SK-N-DZ (cell line): ENCODE measurements around the gene ZDHHC12. TPM values are rescaled to one million over a fixed set of nuclear protein-coding genes. Genes with fewer than 3 reads are reported as not detected.

Experiments used
- DNase-seq: peaks from one replicate; pipeline ENCODE4 v3.0.0-alpha.2; 2015; ENCODE audit warnings: low spot score
- polyA plus RNA-seq, 2 experiments: library from polyadenylated mRNA; depleted of rRNA; stranded (reverse); fragments of >200 nt; gene quantifications; 2 replicates each; pipeline ENCODE4 v1.2.3, GENCODE V29; 2014

ZDHHC12 gene, protein sequence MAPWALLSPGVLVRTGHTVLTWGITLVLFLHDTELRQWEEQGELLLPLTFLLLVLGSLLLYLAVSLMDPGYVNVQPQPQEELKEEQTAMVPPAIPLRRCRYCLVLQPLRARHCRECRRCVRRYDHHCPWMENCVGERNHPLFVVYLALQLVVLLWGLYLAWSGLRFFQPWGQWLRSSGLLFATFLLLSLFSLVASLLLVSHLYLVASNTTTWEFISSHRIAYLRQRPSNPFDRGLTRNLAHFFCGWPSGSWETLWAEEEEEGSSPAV
- 66.6 and 72.9 TPM in 2 replicates for polyA plus RNA-seq (2014; cell fraction: cytosol; rRNA removed)
- 33.1 and 39.4 TPM in 2 replicates for polyA plus RNA-seq (2014; cell fraction: nucleus; rRNA removed)

- DNase-seq: peak; percentile 99
These were observed at the start of gene ZDHHC12 for GRCh38 chr9:128723866-128724743. ZDHHC12 (minus strand) TSS chr9:128724127; CDS start chr9:128724093, 34 bp downstream.

DNA sequence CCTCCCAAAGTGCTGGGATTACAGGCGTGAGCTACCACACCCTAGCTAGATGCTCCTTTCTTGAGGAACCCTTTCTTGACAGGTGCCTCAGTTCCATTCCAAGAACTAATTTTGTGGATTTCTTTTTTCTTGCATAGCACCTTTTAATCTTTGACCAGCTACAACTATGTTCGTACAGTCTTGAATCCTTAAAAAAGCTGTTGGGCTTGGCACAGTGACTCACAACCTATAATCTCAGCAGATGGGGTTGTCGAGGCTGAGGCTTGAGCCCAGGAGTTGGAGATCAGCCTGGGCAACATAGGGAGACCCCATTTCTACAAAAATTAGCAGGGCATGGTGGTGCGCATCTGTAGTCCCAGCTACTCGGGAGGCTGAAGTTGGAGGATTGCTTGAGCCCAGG, 49.1 kb upstream of the ZDHHC12 start:
- DNase-seq: no peak

- DNase-seq: peak; percentile 85
These were observed 48.0 kb upstream of the ZDHHC12 start, which contains the start of gene ZER1 for GRCh38 chr9:128771745-128772519. ZER1 (minus strand) TSS chr9:128771927; CDS start chr9:128755565, 16,362 bp downstream.

GRCh38 chr9:128771094-128771721, 47.3 kb upstream of the ZDHHC12 start:
- no peak for DNase-seq

GRCh38 chr9:128770286-128771030, 46.5 kb upstream of the ZDHHC12 start:
- no peak for DNase-seq

GRCh38 chr9:128768606-128769005, 44.7 kb upstream of the ZDHHC12 start:
- no peak for DNase-seq

DNA sequence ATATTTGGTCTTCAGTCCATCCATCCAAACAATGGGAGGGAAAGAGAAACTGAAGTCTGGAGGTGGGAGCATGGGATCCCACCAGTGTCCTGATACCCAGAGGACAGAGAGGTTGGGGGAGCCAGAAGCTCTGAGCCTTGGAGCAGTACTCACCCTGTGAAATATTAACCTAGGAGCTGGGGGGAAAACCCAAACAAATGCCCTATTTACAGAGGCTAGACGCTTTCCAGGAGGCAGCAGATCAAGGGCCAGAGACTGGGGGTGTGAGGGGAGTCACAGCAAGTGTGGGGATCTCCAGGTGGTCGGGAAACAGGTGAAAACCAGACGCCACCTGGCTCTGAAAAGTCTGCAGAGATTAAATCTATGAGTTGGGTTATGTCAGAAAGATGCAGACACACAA, 41.6 kb upstream of the ZDHHC12 start:
- DNase-seq: no peak

- DNase-seq: no peak
These were observed 40.4 kb upstream of the ZDHHC12 start for GRCh38 chr9:128764361-128764760.

- no peak for DNase-seq
These were observed 38.9 kb upstream of the ZDHHC12 start for GRCh38 chr9:128762671-128763449.

GRCh38 chr9:128757602-128758001, 33.7 kb upstream of the ZDHHC12 start:
- DNase-seq: no peak

DNA sequence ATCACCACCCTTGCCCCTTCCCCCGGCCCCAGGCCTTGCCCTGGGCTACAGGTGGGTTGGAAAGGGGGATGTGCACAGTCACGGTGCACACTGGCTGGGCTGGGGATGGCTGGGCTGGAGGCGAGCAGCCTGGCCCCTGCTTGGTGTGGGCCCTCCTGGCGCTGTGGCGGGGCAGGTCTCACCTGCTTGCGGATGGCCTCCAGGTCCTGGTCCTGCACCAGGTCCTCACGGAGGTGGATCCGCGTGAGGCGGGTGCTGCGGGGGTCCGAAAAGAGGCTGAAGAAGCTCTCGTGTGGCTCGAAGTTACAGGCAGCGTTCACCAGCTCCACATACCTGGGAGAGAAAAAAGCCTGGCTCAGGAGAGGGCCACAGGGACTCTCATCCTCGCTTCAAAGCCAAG, 29.7 kb upstream of the ZDHHC12 start:
- DNase-seq: no peak

DNA sequence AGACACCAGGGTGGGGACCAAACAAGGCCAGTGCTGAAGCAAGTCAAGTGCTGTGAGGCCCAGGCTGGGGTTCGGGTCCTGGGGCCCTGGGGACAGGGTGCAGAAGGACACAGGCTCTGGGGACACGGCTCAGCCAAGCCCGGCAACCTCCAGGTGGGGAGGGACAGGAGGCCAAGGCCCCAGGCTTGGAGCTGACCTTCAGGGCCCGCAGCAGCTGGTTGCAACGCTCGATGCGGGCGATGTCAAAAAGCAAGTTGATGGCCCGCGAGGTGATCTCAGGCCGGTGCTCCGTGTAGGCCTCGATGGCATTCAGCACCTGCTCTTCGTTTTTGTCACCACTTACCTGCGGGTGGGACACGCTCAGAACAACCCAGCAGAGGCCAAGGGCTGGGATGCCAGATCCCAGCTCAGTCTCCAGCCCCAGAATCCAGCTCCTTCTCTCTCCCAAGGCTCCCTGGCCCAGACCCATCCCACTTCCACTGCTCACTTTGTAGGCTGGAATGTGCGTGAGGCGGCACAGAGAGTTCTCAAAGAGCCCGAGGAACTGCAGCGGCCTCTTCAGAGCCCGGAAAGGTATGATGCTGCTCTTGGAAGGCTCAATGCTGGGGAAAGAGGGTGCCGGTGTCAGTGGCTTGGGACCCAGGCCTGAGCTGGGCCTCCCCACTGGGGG, 27.1 kb upstream of the ZDHHC12 start:
- DNase-seq: no peak

DNA sequence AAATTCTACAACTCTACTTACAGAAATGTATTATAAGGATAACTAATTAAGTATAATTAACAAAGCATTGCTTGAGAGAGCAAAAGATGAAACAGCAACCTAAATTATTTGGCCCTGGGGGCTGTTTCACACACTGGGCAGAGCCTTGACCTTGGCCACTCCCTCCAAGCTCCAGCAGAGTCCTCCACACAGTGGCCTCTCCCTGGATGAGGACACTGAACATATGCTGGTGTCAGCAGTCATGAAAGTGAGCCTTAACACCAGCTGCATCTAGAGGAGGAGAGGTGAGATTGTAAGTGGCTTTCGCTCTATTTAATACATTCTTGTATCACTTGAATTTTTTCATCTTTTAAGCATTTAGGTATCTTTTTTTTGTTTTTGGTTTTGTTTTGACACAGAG, 23.3 kb upstream of the ZDHHC12 start:
- DNase-seq: no peak

DNA sequence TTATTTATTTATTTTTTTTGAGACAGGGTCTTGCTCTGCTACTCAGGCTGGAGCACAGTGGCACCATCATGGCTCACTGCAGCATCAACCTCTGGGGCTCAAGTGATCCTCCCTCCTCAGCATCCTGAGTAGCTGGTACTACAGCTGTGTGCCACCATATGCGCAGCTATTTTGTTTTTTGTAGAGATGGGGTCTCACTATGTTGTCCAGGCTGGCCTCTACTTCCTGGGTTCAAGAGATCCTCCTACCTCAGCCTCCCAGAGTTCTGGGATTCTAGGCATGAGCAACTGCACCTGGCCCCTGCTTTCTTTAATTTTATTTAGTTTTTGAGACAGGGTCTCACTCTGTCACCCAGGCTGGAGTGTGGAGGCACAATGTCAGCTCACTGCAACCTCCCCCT, 19.5 kb upstream of the ZDHHC12 start:
- DNase-seq: no peak

DNA sequence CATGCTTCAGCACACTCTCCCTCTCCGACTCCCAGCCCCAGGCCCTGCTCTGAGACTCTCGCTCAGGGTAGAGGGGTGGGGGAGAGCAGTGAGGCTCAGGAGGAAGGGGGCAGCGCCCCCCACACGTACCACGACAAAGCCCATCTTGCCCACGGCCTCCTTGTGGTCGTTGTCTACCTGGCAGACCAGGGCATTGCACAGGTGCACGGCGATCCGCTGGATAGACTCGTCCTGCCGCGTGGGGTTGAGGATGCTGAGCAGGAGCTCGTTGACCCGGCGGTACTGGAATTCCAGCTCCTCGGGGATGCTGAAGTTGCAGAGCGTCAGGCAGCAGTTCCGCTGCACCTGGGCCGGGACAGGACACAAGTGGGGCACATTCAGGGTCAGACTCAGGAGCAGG, 18.5 kb upstream of the ZDHHC12 start:
- DNase-seq: no peak

GRCh38 chr9:128735373-128735772, 11.4 kb upstream of the ZDHHC12 start:
- DNase-seq: no peak

DNA sequence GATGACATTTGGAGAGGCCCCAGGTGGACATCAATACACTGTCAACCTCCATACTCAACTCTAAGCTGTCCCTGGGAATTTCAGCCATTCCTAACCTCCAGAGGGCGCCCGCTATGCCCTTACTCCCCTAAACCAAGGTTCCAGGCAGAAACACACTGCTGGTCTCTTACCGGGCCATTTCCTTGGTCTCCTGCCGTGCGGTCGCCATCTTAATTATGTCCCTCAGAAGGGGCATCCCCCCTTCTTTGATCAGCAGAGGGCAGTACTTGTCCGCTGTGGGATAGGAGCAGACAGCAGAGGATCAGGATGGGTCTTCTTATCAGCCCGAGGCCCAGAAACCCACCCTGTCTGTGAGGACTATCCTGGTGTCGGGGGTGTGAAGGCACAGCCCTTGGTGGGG, 9.3 kb upstream of the ZDHHC12 start:
- peak; percentile 96 for DNase-seq

GRCh38 chr9:128732576-128732975, 8.6 kb upstream of the ZDHHC12 start:
- DNase-seq: no peak

- DNase-seq: no peak
These were observed 7.8 kb upstream of the ZDHHC12 start for GRCh38 chr9:128731691-128732090.
